ENCODE results near the gene CREB3. TPM values are rescaled to one million over a fixed set of nuclear protein-coding genes. Genes with fewer than 3 reads are reported as not detected.

Gene CREB3
- total and polyA plus RNA-seq, 12 donors: 47.0 to 142 (median 59.0) TPM

DNA sequence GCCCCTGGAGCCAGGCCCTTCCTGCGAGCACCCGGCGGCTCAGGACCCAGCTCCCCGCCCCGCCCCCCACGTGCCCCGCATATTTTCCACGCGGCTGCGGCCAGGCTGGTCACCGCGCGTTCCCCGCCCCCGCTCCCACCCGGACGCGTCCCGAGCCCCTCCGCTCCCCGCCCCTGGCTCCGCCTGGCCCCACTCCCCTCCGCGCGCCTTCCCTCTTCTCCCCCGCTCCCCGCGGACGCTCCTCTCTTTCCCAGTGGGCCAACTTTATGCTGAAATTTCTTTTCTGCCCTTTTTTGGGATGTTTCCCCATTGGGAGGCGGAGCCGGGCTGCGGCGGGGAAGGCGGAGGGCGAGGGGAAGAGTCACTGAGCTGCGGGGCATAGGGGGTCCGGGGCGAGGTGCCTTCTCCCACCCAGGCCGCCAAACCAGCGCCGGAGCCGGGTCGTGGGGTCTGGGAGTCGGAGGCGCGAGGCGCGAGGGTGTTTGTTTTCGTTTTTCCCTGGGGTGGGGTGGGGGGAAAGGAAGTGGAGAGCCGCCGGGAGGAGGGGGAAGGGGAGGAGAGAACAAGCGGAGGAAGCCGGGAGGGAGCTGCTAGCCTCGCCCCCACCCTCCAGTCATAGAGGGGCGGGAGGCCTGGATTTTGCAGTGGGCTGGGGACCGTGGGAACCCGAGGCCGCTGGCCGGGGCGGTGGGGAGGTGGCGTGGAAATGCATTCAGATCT, 41.7 kb upstream of the CREB3 start:
- Histone ChIP-seq H3K9me3 (replicated peaks in 1 of 3) (no peaks in the 10 kb centered on the region), H3K4me1 (replicated peaks in 1 of 2) (peaks cover 24 to 48% of the 10 kb centered on the region in 2 donors), H3K4me3 (peak overlapping the region; percentile 55 to 88 (median 66)), H3K27ac (peak overlapping the region; percentile 79 to 93 (median 89)), H3K27me3 (no peaks in the 10 kb centered on the region), H3K36me3 (replicated peaks in 1 of 2) (no peaks in the 10 kb centered on the region)
- 0 to 4% (median 1%) methylated on average over 30 to 61 of the region's 61 CpGs for WGBS, 4 donors
- peak; percentile 60 to 84 (median 77) for DNase-seq
- TF ChIP-seq POLR2A (IDR thresholded peaks at IDR 0.05): peak in 1 of 2 donors; percentile 22
- TF ChIP-seq, protein P1, sequence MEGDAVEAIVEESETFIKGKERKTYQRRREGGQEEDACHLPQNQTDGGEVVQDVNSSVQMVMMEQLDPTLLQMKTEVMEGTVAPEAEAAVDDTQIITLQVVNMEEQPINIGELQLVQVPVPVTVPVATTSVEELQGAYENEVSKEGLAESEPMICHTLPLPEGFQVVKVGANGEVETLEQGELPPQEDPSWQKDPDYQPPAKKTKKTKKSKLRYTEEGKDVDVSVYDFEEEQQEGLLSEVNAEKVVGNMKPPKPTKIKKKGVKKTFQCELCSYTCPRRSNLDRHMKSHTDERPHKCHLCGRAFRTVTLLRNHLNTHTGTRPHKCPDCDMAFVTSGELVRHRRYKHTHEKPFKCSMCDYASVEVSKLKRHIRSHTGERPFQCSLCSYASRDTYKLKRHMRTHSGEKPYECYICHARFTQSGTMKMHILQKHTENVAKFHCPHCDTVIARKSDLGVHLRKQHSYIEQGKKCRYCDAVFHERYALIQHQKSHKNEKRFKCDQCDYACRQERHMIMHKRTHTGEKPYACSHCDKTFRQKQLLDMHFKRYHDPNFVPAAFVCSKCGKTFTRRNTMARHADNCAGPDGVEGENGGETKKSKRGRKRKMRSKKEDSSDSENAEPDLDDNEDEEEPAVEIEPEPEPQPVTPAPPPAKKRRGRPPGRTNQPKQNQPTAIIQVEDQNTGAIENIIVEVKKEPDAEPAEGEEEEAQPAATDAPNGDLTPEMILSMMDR (IDR thresholded peaks at IDR 0.05): no peak
- intact Hi-C loops (cut with DNase I): loop anchor here in 1 of 2 donors (5.0 kb wide), 1 partner anchor 37 kb away; no protein-coding TSS in a partner anchor

DNA sequence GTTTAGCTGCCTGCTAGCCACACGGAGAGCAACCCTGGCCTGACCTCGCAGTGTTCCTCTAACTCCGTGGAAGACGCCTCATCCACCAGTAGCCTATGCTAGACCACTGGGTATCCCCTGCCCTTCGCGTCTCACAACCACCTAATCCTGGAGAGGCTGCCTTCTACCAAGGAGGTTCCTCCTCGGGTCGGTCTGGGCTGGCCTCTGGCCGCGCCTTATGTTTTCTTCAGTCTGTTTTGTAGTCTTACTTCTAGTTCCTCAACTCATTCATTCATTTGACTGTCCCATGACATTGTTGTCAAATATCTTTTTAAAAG, 41.2 kb upstream of the CREB3 start:
- Histone ChIP-seq H3K4me1 (replicated peaks in 1 of 2) (peaks cover 24 to 45% of the 10 kb centered on the region in 2 donors), H3K4me3 (peak overlapping the region in 2 of 4 donors; percentile 55 to 70), H3K27ac (peak overlapping the region; percentile 79 to 93 (median 89)), H3K9me3 (replicated peaks in 1 of 3) (no peaks in the 10 kb centered on the region), H3K36me3 (replicated peaks in 1 of 2) (peaks cover 0 to 5% of the 10 kb centered on the region in 2 donors), H3K27me3 (no peaks in the 10 kb centered on the region)
- DNase-seq: no peak
- 18 to 22% (median 19%) methylated on average over 9 to 10 of the region's 10 CpGs for WGBS, 4 donors
- TF ChIP-seq, protein P1 (IDR thresholded peaks at IDR 0.05): no peak
- TF ChIP-seq POLR2A (IDR thresholded peaks at IDR 0.05): no peak
- intact Hi-C loops (cut with DNase I): loop anchor here in 1 of 2 donors (5.0 kb wide), 1 partner anchor 36 kb away; no protein-coding TSS in a partner anchor

DNA sequence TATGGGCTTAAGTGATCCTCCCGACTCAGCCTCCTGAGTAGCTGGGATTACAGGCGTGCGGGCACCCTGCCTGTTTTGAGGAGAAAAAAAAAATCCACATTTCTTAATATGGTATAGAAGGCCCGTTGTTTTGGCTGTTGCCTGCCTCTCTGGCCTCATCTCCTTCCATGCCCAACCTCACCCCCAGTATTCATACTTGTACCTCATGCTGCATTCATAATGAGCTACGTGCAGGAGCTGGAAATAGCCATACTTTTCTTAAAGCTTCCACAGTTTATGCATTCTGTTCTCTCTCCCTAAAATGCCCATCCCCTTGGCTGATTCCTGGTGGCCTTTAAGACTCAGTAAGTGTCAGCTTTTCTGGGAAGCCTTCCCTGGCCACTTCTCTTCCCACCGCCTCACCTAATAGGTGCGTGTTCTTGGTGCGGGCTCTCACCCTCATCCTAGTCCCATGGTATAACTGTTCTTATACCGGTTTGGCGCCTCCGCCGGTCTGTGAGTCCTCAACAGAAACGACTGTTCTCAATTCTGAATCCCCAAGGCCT, 40.6 kb upstream of the CREB3 start:
- WGBS, 4 donors: 77 to 87% (median 83%) methylated on average over 13 of the region's 13 CpGs
- Histone ChIP-seq H3K4me3 (no peak overlapping the region), H3K36me3 (replicated peaks in 1 of 2) (peaks cover 0 to 10% of the 10 kb centered on the region in 2 donors), H3K27me3 (no peaks in the 10 kb centered on the region), H3K9me3 (replicated peaks in 1 of 3) (no peaks in the 10 kb centered on the region), H3K27ac (peak overlapping the region in 4 of 5 donors; percentile 79 to 93 (median 91)), H3K4me1 (replicated peaks in 1 of 2) (peaks cover 24 to 41% of the 10 kb centered on the region in 2 donors)
- TF ChIP-seq, protein P1 (IDR thresholded peaks at IDR 0.05): no peak
- no peak for TF ChIP-seq POLR2A (IDR thresholded peaks at IDR 0.05)
- DNase-seq: no peak
- intact Hi-C loops (cut with DNase I): loop anchor here in 1 of 2 donors (5.0 kb wide), 1 partner anchor 35 kb away; no protein-coding TSS in a partner anchor

DNA sequence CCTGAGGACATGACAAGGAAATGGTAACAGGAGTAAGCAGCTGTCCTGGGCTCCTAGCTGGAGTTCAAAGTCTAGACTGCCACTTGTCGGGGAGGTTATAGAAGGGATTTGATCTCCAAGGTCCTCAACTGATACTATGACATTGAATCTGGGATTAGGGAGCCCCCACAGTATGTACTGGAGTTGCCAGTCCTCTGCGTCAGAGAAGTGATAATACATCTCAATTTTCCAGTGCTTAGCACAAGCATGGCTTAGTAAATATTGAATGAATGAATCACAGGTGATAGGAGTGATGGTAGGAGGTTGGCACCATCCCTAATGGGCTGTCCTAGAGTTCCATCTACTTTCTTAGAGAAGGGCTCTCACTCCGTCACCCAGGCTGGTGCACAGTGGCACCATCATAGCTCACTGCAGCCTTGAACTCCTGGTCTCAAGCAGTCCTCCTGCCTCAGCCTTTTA, 36.5 kb upstream of the CREB3 start:
- TF ChIP-seq, protein P1 (IDR thresholded peaks at IDR 0.05): no peak
- peak in 2 of 7 donors; percentile 41 to 65 for DNase-seq
- no peak overlapping the region for H3K4me3 ChIP-seq
- H3K36me3 ChIP-seq (replicated peaks in 1 of 2): peaks cover 0 to 52% of the 10 kb centered on the region in 2 donors
- WGBS, 4 donors: 59 to 79% (median 63%) methylated on average over 3 of the region's 3 CpGs
- H3K27me3 ChIP-seq: no peaks in the 10 kb centered on the region
- intact Hi-C loops (cut with DNase I): loop anchor here in 1 of 2 donors (5.0 kb wide), 1 partner anchor 34 kb away; no protein-coding TSS in a partner anchor
- no peaks in the 10 kb centered on the region for H3K9me3 ChIP-seq (replicated peaks in 1 of 3)
- peak overlapping the region in 2 of 5 donors; percentile 74 for H3K27ac ChIP-seq
- H3K4me1 ChIP-seq (replicated peaks in 1 of 2): peaks cover 19 to 47% of the 10 kb centered on the region in 2 donors

Data from adrenal gland (tissue), 12 donors.